Naive thymus-derived CD4-positive, alpha-beta T cell (primary cell): Measurements from ENCODE around the gene ARAP3. TPM values are rescaled to one million over a fixed set of nuclear protein-coding genes. Genes with fewer than 3 reads are reported as not detected.

ENCODE experiments used
- ATAC-seq: fragments of 150-1000 bp; cut with Tn5 transposase; 2 replicates; pipeline ENCODE4 v1.10.0; 2021; ENCODE audit warnings: mild to moderate bottlenecking, moderate library complexity
- CTCF ChIA-PET: fragments of 350-600 bp; sonication (Branson Sonifier 250); formaldehyde crosslinking; loops from one replicate; lab custom pipeline; 2021; ENCODE audit warnings: antibody characterized with exemption; lab: Charles Lee
- POLR2A ChIA-PET: fragments of 350-600 bp; sonication (Branson Sonifier 250); formaldehyde crosslinking; loops from one replicate; lab custom pipeline; 2021; ENCODE audit warnings: antibody characterized with exemption, inconsistent platforms; lab: Charles Lee
- DNase-seq, 9 donors: peaks; one replicate each; pipeline versions ENCODE4 v3.0.0 to v3.0.0-alpha.2; 2020 to 2022; ENCODE audit warnings: mixed read lengths in 1 of 9
- H3K27ac ChIP-seq: one replicate; pipeline ENCODE4 v1.7.0; 2013; ENCODE audit warnings: mild to moderate bottlenecking, low read depth, low read length, moderate library complexity
- H3K27me3 ChIP-seq, 2 donors: one replicate each; pipeline ENCODE4 v1.7.0; 2013; ENCODE audit warnings: low read length in 2 of 2, mild to moderate bottlenecking in 2 of 2, moderate library complexity in 2 of 2; ENCODE audit not compliant: control insufficient read depth in 2 of 2, insufficient read depth in 2 of 2
- H3K36me3 ChIP-seq, 3 experiments: 1 replicate in 2 of 3; 2 replicates in 1 of 3; pipeline ENCODE4 v1.7.0; 2013; ENCODE audit warnings: low read length in 3 of 3, mild to moderate bottlenecking in 3 of 3, moderate library complexity in 1 of 3; ENCODE audit not compliant: insufficient read depth in 3 of 3, control insufficient read depth in 2 of 3
- H3K4me1 ChIP-seq, 2 donors: one replicate each; pipeline ENCODE4 v1.7.0; 2013; ENCODE audit warnings: low read length in 2 of 2, mild to moderate bottlenecking in 2 of 2, moderate library complexity in 1 of 2; ENCODE audit not compliant: control insufficient read depth in 2 of 2, insufficient read depth in 2 of 2
- H3K4me3 ChIP-seq: 2 replicates; pipeline ENCODE4 v1.7.0; 2013; ENCODE audit warnings: mild to moderate bottlenecking, low read length
- H3K9me3 ChIP-seq, 3 experiments: 1 replicate in 2 of 3; 2 replicates in 1 of 3; pipeline ENCODE4 v1.7.0; 2013; ENCODE audit warnings: low read length in 3 of 3; ENCODE audit not compliant: control insufficient read depth in 2 of 3
- H3K27ac Mint-ChIP-seq, 9 donors: one replicate each; pipeline ENCODE4 v1.8.0; 2020 to 2022; ENCODE audit warnings: mixed read lengths in 9 of 9, mild to moderate bottlenecking in 8 of 9, moderate library complexity in 5 of 9, inconsistent platforms in 2 of 9
- H3K27me3 Mint-ChIP-seq, 5 donors: one replicate each; pipeline ENCODE4 v1.8.0; 2021 to 2022; ENCODE audit warnings: mixed read lengths in 5 of 5, mild to moderate bottlenecking in 1 of 5
- H3K36me3 Mint-ChIP-seq, 5 donors: one replicate each; pipeline ENCODE4 v1.8.0; 2020 to 2022; ENCODE audit warnings: mixed read lengths in 5 of 5, mild to moderate bottlenecking in 3 of 5, inconsistent platforms in 1 of 5
- H3K4me1 Mint-ChIP-seq, 7 donors: one replicate each; pipeline ENCODE4 v1.8.0; 2020 to 2022; ENCODE audit warnings: mixed read lengths in 7 of 7, mild to moderate bottlenecking in 3 of 7, inconsistent platforms in 1 of 7
- H3K4me3 Mint-ChIP-seq, 10 donors: one replicate each; pipeline ENCODE4 v1.8.0; 2020 to 2022; ENCODE audit warnings: mild to moderate bottlenecking in 10 of 10, mixed read lengths in 10 of 10, moderate library complexity in 6 of 10, inconsistent platforms in 2 of 10
- H3K9me3 Mint-ChIP-seq, 11 donors: one replicate each; pipeline ENCODE4 v1.8.0; 2020 to 2022; ENCODE audit warnings: mixed read lengths in 11 of 11, mild to moderate bottlenecking in 4 of 11, inconsistent platforms in 1 of 11, moderate library complexity in 1 of 11
- intact Hi-C, 2 donors: fragments of 100-400 bp; cut with micrococcal nuclease; formaldehyde crosslinking; loops; one replicate each; pipeline ENCODE4 v1.15.1; 2023
- polyA plus RNA-seq, 2 donors: library from polyadenylated mRNA; unstranded; fragments of 300-500 nt; fragmentation: Illumina TruSeq; gene quantifications; one replicate each; pipeline ENCODE4 v1.2.3, GENCODE V29; 2021
- total RNA-seq, 6 experiments: library from RNA in 5 of 6; stranded (reverse) in 5 of 6; gene quantifications; 1 replicate in 5 of 6; 2 replicates in 1 of 6; pipeline ENCODE4 v1.2.3 and lab custom pipeline; 2021 to 2026

ARAP3 gene
- total and polyA plus RNA-seq, 7 experiments from 2014 or later: 1.0 to 15.3 (median 9.8) TPM; not detected in 2

- CTCF ChIA-PET: interaction anchor here (0.9 to 7.0 kb wide), 7 partner anchors 16 to 256 kb away, joined by 3 to 93 read pairs (median 3); partner anchors contain the start of genes PCDH1 and PCDH12
- ATAC-seq: no peak
These were observed 21.1 kb upstream of the ARAP3 start for GRCh38 chr5:141703133-141703561.

GRCh38 chr5:141701360-141702119 is 19.5 kb upstream of the ARAP3 start:
- Mint-ChIP-seq H3K27me3 (peaks cover 25 to 47% (median 40%) of the 10 kb centered on the region in 5 donors), H3K27ac (peak overlapping the region in 4 of 9 donors; percentile 14 to 54 (median 18)), H3K4me3 (peak overlapping the region in 7 of 10 donors; percentile 76 to 89 (median 83)), H3K4me1 (peaks cover 5 to 20% (median 12%) of the 10 kb centered on the region in 7 donors), H3K36me3 (no peaks in the 10 kb centered on the region), H3K9me3 (peaks cover 0 to 1% (median 0%) of the 10 kb centered on the region in 11 donors)
- no peaks in the 10 kb centered on the region for H3K27me3 ChIP-seq
- DNase-seq: no peak
- intact Hi-C loops: loop anchor here (1.0 to 5.0 kb wide), 6 partner anchors 18 to 259 kb away; no protein-coding TSS in a partner anchor
- H3K27ac ChIP-seq: no peak overlapping the region
- ChIA-PET CTCF (interaction anchor here (0.8 to 7.0 kb wide), 12 partner anchors 9 to 268 kb away, joined by 3 to 93 read pairs (median 5); partner anchors contain the start of genes DELE1, PCDH1, PCDH12 and RNF14), POLR2A (interaction anchor here (1.1 to 3.1 kb wide), 6 partner anchors 8 to 268 kb away, joined by 3 to 23 read pairs (median 4); partner anchors contain the start of genes PCDH1 and RNF14)
- no peaks in the 10 kb centered on the region for H3K36me3 ChIP-seq
- H3K4me3 ChIP-seq: peak overlapping the region; percentile 58
- no peaks in the 10 kb centered on the region for H3K9me3 ChIP-seq
- ATAC-seq: peak; percentile 28
- H3K4me1 ChIP-seq: peaks cover 9 to 11% of the 10 kb centered on the region in 2 donors

More at GRCh38 chr5:141703133-141703561, 21.1 kb upstream of the ARAP3 start:
- no peaks in the 10 kb centered on the region for H3K36me3 ChIP-seq
- H3K9me3 ChIP-seq: no peaks in the 10 kb centered on the region
- peaks cover 9 to 11% of the 10 kb centered on the region in 2 donors for H3K4me1 ChIP-seq
- intact Hi-C loops: loop anchor here in 1 of 2 donors (5.0 kb wide), 1 partner anchor 109 kb away; no protein-coding TSS in a partner anchor
- POLR2A ChIA-PET: interaction anchor here (0.5 to 3.1 kb wide), 5 partner anchors 10 to 307 kb away, joined by 3 to 23 read pairs (median 4); partner anchors contain the start of genes PCDH1 and PCDH12
- peak overlapping the region; percentile 58 for H3K4me3 ChIP-seq
- H3K27ac ChIP-seq: no peak overlapping the region
- Mint-ChIP-seq H3K27ac (peak overlapping the region in 8 of 9 donors; percentile 8 to 74 (median 53)), H3K36me3 (no peaks in the 10 kb centered on the region), H3K4me3 (peak overlapping the region in 7 of 10 donors; percentile 76 to 89 (median 83)), H3K4me1 (peaks cover 5 to 20% (median 12%) of the 10 kb centered on the region in 7 donors), H3K27me3 (peaks cover 14 to 37% (median 30%) of the 10 kb centered on the region in 5 donors), H3K9me3 (peaks cover 0 to 1% (median 0%) of the 10 kb centered on the region in 11 donors)
- DNase-seq: no peak
- no peaks in the 10 kb centered on the region for H3K27me3 ChIP-seq

- peaks cover 0 to 1% (median 0%) of the 10 kb centered on the region in 11 donors for H3K9me3 Mint-ChIP-seq
- Histone ChIP-seq H3K9me3 (no peaks in the 10 kb centered on the region), H3K4me1 (peaks cover 17 to 18% of the 10 kb centered on the region in 2 donors), H3K36me3 (no peaks in the 10 kb centered on the region), H3K27ac (no peak overlapping the region), H3K4me3 (no peak overlapping the region), H3K27me3 (no peaks in the 10 kb centered on the region)
- peaks cover 12 to 23% (median 16%) of the 10 kb centered on the region in 7 donors for H3K4me1 Mint-ChIP-seq
- H3K27ac Mint-ChIP-seq: no peak overlapping the region
- H3K27me3 Mint-ChIP-seq: peaks cover 29 to 48% (median 39%) of the 10 kb centered on the region in 5 donors
- ATAC-seq (no peak), DNase-seq (no peak)
- ChIA-PET POLR2A (interaction anchor here (1.3 to 3.1 kb wide), 2 partner anchors 14 to 263 kb away, joined by 3 to 9 read pairs; partner anchors contain the start of gene ARAP3), CTCF (interaction anchor here (1.0 to 8.1 kb wide), 3 partner anchors 181 to 262 kb away, joined by 3 to 143 read pairs (median 3); partner anchors contain the start of genes PCDH1 and PCDH12)
- H3K4me3 Mint-ChIP-seq: no peak overlapping the region
- intact Hi-C loops: loop anchor here in 1 of 2 donors (10.0 kb wide), 1 partner anchor 657 kb away; no protein-coding TSS in a partner anchor
- H3K36me3 Mint-ChIP-seq: no peaks in the 10 kb centered on the region
These were observed 15.6 kb upstream of the ARAP3 start for GRCh38 chr5:141697586-141697985.

GRCh38 chr5:141696431-141696830 is 14.4 kb upstream of the ARAP3 start:
- Histone ChIP-seq H3K9me3 (no peaks in the 10 kb centered on the region), H3K4me1 (peaks cover 16% of the 10 kb centered on the region in 2 donors), H3K36me3 (no peaks in the 10 kb centered on the region), H3K27ac (no peak overlapping the region), H3K4me3 (no peak overlapping the region), H3K27me3 (no peaks in the 10 kb centered on the region)
- peaks cover 16 to 26% (median 18%) of the 10 kb centered on the region in 7 donors for H3K4me1 Mint-ChIP-seq
- ChIA-PET POLR2A (interaction anchor here (0.5 to 3.1 kb wide), 4 partner anchors 13 to 1588 kb away, joined by 3 to 9 read pairs (median 4); partner anchors contain the start of genes ARAP3 and FCHSD1), CTCF (interaction anchor here (1.0 to 8.1 kb wide), 5 partner anchors 182 to 263 kb away, joined by 3 to 143 read pairs (median 3); partner anchors contain the start of genes PCDH1 and PCDH12)
- H3K4me3 Mint-ChIP-seq: no peak overlapping the region
- H3K27ac Mint-ChIP-seq: no peak overlapping the region
- H3K27me3 Mint-ChIP-seq: peaks cover 29 to 46% (median 35%) of the 10 kb centered on the region in 5 donors
- ATAC-seq (no peak), DNase-seq (no peak)
- H3K36me3 Mint-ChIP-seq: no peaks in the 10 kb centered on the region
- intact Hi-C loops: loop anchor here in 1 of 2 donors (10.0 kb wide), 1 partner anchor 658 kb away; no protein-coding TSS in a partner anchor
- H3K9me3 Mint-ChIP-seq: peaks cover 0 to 1% (median 0%) of the 10 kb centered on the region in 11 donors

GRCh38 chr5:141695627-141696215 is 13.7 kb upstream of the ARAP3 start:
- Mint-ChIP-seq H3K36me3 (no peaks in the 10 kb centered on the region), H3K9me3 (peaks cover 0 to 1% (median 0%) of the 10 kb centered on the region in 11 donors), H3K27me3 (peaks cover 29 to 45% (median 32%) of the 10 kb centered on the region in 5 donors), H3K4me3 (no peak overlapping the region), H3K4me1 (peaks cover 15 to 26% (median 18%) of the 10 kb centered on the region in 7 donors), H3K27ac (no peak overlapping the region)
- Histone ChIP-seq H3K9me3 (no peaks in the 10 kb centered on the region), H3K27ac (no peak overlapping the region), H3K4me1 (peaks cover 12 to 16% of the 10 kb centered on the region in 2 donors), H3K4me3 (no peak overlapping the region), H3K36me3 (no peaks in the 10 kb centered on the region), H3K27me3 (no peaks in the 10 kb centered on the region)
- ChIA-PET POLR2A (interaction anchor here (0.7 to 3.1 kb wide), 2 partner anchors 13 to 299 kb away, joined by 3 to 9 read pairs; partner anchors contain the start of gene ARAP3), CTCF (interaction anchor here (1.2 to 8.1 kb wide), 4 partner anchors 180 to 264 kb away, joined by 3 to 143 read pairs (median 4); partner anchors contain the start of genes PCDH1 and PCDH12)
- ATAC-seq (no peak), DNase-seq (no peak)
- intact Hi-C loops: loop anchor here in 1 of 2 donors (10.0 kb wide), 1 partner anchor 659 kb away; no protein-coding TSS in a partner anchor
